Choroid plexus epithelial cell (primary cell): ENCODE data around the gene PTEN.

Experiments
- DNase-seq: peaks from one replicate; pipeline ENCODE4 v3.0.0-alpha.2; 2010; ENCODE audit warnings: low read depth
- H3K4me3 ChIP-seq: 2 replicates; pipeline ENCODE4 v1.5.1; 2011; ENCODE audit warnings: low read depth, mild to moderate bottlenecking, control low read depth, low read length, moderate library complexity
- TF ChIP-seq, protein P1 (sequence below): conservative IDR thresholded peaks from 2 replicates; pipeline ENCODE4 v1.5.1; 2011; ENCODE audit warnings: low read depth, mild to moderate bottlenecking, control low read depth, inconsistent platforms, low read length, moderate library complexity

The PTEN gene

DNA sequence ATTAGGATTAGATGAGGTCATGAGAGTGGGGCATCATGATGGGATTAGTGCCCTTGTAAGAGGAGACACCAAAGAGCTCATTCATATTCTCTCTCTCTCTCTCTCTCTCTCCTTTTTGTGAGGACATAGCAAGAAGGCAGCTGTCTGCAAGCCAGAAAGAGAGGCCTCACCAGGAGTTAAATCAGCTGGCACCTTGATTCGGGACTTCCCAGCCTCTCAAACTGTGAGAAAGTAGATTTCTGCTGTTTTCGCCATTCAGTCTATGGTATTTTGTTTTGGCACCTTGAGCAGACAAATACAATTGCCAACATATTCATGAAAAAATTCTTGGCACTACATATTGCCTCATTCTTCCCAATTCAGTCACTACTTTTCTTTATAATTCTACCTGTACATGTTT lies 24.8 kb upstream of the PTEN start:
- no peak for DNase-seq
- TF ChIP-seq, protein P1, sequence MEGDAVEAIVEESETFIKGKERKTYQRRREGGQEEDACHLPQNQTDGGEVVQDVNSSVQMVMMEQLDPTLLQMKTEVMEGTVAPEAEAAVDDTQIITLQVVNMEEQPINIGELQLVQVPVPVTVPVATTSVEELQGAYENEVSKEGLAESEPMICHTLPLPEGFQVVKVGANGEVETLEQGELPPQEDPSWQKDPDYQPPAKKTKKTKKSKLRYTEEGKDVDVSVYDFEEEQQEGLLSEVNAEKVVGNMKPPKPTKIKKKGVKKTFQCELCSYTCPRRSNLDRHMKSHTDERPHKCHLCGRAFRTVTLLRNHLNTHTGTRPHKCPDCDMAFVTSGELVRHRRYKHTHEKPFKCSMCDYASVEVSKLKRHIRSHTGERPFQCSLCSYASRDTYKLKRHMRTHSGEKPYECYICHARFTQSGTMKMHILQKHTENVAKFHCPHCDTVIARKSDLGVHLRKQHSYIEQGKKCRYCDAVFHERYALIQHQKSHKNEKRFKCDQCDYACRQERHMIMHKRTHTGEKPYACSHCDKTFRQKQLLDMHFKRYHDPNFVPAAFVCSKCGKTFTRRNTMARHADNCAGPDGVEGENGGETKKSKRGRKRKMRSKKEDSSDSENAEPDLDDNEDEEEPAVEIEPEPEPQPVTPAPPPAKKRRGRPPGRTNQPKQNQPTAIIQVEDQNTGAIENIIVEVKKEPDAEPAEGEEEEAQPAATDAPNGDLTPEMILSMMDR, result no peak
- no peak overlapping the region for H3K4me3 ChIP-seq

DNA sequence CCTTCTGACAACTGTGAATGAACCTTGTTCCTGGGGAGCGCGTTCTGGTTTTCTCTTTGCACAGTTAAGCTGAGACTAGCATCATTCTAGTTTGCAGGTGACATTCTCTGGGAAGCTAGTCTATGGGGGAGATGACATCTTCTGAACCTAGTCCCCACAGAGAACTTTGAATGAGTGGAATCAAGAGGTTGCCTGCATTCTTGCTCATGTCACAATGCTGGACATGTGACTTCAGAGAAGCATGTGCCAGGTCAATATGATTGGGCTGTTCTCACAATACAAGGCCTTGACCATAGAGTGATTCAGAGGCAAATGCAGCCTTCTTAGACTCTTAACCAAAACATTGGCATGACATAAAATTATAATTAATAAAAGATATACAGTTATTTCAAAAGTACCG lies 22.2 kb upstream of the PTEN start:
- TF ChIP-seq, protein P1, result no peak
- no peak overlapping the region for H3K4me3 ChIP-seq
- DNase-seq, result peak; percentile 46

DNA sequence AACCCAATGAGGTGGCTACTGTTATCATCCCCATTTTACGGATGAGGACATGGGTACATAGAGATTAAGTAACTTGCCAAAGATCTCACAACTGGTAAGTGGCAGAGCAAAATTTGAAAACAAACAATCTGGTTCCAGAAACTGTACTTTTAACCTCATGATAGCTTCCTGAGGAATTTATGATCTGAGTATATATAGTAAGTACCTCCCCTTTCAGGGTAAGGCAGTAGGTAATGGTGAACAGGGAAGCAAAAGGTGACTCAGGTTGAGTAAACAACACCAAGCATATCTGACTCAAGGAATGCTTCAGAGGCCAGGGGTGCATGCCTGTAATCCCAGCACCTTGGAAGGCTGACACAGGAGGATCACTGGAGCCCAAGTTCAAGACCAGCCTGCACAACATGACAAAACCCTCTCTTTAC lies 21.2 kb upstream of the PTEN start:
- DNase-seq, result peak; percentile 43
- no peak overlapping the region for H3K4me3 ChIP-seq
- TF ChIP-seq, protein P1, result no peak

DNA sequence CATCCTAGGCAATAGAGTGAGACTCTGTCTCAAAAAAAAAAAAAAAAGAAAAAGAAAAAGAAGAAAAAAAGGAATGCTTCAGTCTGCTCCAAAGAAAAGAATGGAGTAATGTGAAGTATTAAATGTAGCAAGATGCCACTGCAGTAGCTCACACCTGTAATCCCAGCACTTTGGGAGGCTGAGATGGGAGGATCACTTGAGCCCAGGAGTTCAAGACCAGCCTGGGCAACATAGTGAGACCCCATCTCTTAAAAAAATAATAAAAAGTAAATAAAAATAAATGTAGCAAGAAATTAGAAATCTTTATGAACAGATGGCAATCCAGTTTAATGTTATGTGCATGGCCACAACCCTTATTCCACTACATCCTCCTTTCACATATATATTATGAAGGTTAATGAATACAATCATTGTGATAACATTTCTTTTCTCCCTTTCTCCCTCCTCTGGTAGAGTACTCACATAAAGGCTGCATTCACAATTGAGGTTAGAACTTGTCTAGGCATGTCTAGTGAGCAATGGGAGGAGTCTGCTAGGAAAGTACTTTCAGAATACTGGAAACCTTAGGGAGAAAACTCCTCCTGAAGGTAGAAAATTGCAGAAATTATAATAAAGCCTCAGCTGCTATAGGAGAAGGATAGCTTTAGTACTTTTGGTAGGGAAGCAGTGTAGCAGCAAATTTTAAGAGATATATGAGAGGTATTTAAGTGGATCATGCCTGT lies 20.5 kb upstream of the PTEN start:
- DNase-seq, result peak; percentile 91
- TF ChIP-seq, protein P1, result peak; percentile 19
- no peak overlapping the region for H3K4me3 ChIP-seq

DNA sequence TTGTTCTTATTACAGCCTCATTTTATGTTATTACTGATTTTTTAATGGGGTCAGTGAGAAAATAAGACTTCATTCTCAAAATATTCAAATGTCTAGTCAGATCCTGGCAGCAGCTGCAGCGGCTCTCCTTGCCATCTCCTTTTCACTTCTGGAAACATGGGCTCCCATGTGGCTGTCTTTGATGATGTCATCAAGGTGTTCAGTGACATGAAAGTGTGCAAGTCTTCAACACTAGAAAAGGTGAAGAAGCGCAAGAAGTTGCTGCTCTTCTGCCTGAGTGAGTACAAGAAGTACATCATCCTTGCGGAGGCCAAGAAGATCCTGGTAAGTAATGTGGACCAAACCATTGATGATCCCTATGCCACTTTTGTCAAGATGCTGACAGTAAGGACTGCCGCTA lies 19.7 kb upstream of the PTEN start:
- TF ChIP-seq, protein P1, result no peak
- no peak for DNase-seq
- H3K4me3 ChIP-seq, result no peak overlapping the region

DNA sequence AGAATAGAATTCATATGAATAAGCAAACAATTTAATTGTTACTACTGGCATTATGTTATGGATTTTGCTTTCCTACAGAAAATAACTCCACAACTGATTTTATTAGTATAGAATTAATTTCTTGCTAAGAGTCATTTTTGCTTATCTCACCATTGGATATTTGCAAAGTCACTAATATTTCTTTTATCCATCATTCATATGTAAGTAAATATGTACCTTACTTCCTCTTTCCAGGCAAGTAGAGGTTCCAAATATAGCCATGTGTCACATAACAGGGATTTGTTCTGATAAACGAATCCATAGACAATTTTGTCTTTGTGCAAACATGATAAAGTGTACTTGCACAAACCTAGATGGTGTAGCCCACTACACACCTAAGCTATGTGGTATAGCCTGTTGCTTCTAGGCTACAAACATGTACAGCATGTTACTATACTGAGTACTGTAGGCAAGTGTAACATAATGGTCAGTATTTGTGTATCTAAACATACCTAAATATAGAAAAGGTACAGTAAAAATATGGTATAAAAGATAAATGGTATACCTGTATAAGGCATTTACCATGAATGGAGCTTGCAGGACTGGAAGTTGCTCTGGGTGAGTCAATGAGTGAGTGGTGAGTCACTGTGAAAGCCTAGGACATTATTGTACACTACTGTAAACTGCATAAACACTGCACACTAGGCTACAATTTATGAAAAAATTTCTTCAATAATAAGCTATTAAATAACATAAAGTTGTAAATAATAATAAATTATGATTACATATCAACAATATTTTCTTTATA lies 18.4 kb upstream of the PTEN start:
- H3K4me3 ChIP-seq, result no peak overlapping the region
- DNase-seq, result peak; percentile 72
- TF ChIP-seq, protein P1, result no peak
